ENCODE data around the gene AGRN. TPM values are rescaled to one million over a fixed set of nuclear protein-coding genes. Genes with fewer than 3 reads are reported as not detected.

AGRN gene
- total RNA-seq, 1 donor from 2014 or later, result 135 TPM

- TF ChIP-seq CTCF (IDR thresholded peaks at IDR 0.05), result no peak
- Histone ChIP-seq H3K4me1 (peaks cover 32% of the 10 kb centered on the region), H3K27me3 (no peaks in the 10 kb centered on the region), H3K4me3 (no peak overlapping the region), H3K9me3 (no peaks in the 10 kb centered on the region), H3K27ac (no peak overlapping the region), H3K36me3 (no peaks in the 10 kb centered on the region)
- DNase-seq (no peak), ATAC-seq (no peak)
- intact Hi-C loops (cut with DNase I), result no loop called here
Observed at GRCh38 chr1:1023700-1024099, 3.8 kb downstream of the AGRN start.

GRCh38 chr1:1024149-1024770 lies 4.3 kb downstream of the AGRN start:
- intact Hi-C loops (cut with DNase I), result no loop called here
- H3K4me3 ChIP-seq, result peak overlapping the region; percentile 31
- no peak for TF ChIP-seq CTCF (IDR thresholded peaks at IDR 0.05)
- no peaks in the 10 kb centered on the region for H3K36me3 ChIP-seq
- no peak for DNase-seq
- no peaks in the 10 kb centered on the region for H3K27me3 ChIP-seq
- H3K27ac ChIP-seq, result peak overlapping the region; percentile 77
- peaks cover 27% of the 10 kb centered on the region for H3K4me1 ChIP-seq
- no peaks in the 10 kb centered on the region for H3K9me3 ChIP-seq
- no peak for ATAC-seq

- no peaks in the 10 kb centered on the region for H3K27me3 ChIP-seq
- H3K9me3 ChIP-seq, result no peaks in the 10 kb centered on the region
- DNase-seq, result peak; percentile 88
- peak overlapping the region; percentile 77 for H3K27ac ChIP-seq
- peak; percentile 75 for ATAC-seq
- H3K36me3 ChIP-seq, result no peaks in the 10 kb centered on the region
- no peak for TF ChIP-seq CTCF (IDR thresholded peaks at IDR 0.05)
- H3K4me3 ChIP-seq, result peak overlapping the region; percentile 31
- intact Hi-C loops (cut with DNase I), result no loop called here
- H3K4me1 ChIP-seq, result peaks cover 27% of the 10 kb centered on the region
Observed at GRCh38 chr1:1024771-1025699, 5.1 kb downstream of the AGRN start.

GRCh38 chr1:1025730-1026129 lies 5.8 kb downstream of the AGRN start:
- no peak overlapping the region for H3K27ac ChIP-seq
- DNase-seq (no peak), ATAC-seq (no peak)
- no peak for TF ChIP-seq CTCF (IDR thresholded peaks at IDR 0.05)
- peaks cover 26% of the 10 kb centered on the region for H3K4me1 ChIP-seq
- H3K9me3 ChIP-seq, result no peaks in the 10 kb centered on the region
- no peaks in the 10 kb centered on the region for H3K36me3 ChIP-seq
- H3K27me3 ChIP-seq, result no peaks in the 10 kb centered on the region
- intact Hi-C loops (cut with DNase I), result no loop called here
- H3K4me3 ChIP-seq, result no peak overlapping the region

GRCh38 chr1:1026599-1027413 lies 6.9 kb downstream of the AGRN start:
- peaks cover 15% of the 10 kb centered on the region for H3K4me1 ChIP-seq
- H3K27me3 ChIP-seq, result no peaks in the 10 kb centered on the region
- H3K9me3 ChIP-seq, result no peaks in the 10 kb centered on the region
- ATAC-seq (no peak), DNase-seq (no peak)
- H3K36me3 ChIP-seq, result no peaks in the 10 kb centered on the region
- no peak overlapping the region for H3K4me3 ChIP-seq
- no peak overlapping the region for H3K27ac ChIP-seq
- intact Hi-C loops (cut with DNase I), result no loop called here
- no peak for TF ChIP-seq CTCF (IDR thresholded peaks at IDR 0.05)

All from upper lobe of right lung (tissue), 1 donor.